ENCODE measurements around the gene KDM2A.
A peak's percentile ranks its signal among the peaks of the same experiment; 100 is the strongest.

The KDM2A gene

DNA sequence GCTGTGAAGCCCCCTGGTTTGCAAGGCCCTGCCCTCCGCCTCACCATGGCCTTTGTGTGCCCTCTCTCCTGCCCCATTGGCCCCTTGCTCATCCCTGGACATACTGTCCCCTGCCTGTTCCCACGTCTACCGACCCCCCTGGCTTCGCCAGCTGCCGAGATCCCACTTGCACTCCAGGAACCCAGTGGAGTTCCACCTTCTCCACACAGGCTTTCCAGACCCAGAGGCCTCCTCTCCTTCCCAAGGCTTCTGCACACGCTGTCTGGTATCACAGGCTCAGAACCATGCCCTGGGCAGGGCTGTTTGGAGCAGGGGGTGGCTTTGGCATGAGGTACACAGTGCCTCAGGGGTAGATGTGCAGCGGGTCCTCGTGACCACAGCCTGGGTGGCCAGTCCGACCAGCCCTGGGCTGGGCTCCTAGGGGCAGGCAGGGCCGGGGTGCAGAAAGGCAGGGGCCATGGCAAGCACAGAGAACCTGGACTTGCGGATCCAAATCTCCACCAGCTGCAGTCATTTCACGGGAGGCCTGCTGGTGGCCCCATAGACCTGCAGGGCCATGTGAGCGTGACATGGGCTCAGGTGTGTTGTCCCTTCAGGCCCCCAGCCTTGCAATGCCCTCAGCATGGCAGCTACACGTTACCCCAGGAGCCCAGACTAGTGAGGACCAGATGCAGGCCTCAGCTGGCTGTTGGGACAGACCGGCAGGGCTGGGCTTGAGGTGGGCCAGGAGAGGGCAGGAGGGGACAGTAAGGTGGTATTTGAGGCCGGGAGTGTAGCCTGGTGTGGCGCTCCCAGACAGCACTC is 156.7 kb downstream of the KDM2A start:
- DNase-seq, result peak; percentile 58

DNA sequence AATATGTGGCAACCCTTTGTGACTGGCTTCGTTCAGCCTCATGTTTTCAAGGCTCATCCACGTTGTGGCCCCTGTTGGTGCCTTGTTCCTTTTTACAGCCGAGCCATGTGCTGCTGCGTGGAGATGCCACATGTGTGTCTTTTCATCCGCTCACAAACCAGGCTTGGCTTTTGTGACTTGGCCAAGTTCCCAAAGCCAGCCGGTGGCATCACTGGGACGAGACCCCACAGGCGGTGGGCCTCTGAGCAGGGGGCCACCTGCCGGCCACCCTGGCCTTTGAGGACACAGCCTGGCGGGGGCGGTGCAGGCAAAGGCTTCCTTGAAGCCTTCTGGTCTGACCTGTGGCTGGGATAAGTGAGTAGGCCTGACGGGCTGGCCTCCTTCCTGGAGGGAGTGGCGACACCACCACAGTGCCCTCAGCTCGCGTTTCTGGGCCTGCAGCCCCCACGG is 157.7 kb downstream of the KDM2A start:
- DNase-seq, result peak; percentile 94

- peak; percentile 99 for DNase-seq
These were observed 158.3 kb downstream of the KDM2A start for GRCh38 chr11:67277231-67277961.

GRCh38 chr11:67278135-67278938 is 159.3 kb downstream of the KDM2A start:
- DNase-seq, result no peak

DNA sequence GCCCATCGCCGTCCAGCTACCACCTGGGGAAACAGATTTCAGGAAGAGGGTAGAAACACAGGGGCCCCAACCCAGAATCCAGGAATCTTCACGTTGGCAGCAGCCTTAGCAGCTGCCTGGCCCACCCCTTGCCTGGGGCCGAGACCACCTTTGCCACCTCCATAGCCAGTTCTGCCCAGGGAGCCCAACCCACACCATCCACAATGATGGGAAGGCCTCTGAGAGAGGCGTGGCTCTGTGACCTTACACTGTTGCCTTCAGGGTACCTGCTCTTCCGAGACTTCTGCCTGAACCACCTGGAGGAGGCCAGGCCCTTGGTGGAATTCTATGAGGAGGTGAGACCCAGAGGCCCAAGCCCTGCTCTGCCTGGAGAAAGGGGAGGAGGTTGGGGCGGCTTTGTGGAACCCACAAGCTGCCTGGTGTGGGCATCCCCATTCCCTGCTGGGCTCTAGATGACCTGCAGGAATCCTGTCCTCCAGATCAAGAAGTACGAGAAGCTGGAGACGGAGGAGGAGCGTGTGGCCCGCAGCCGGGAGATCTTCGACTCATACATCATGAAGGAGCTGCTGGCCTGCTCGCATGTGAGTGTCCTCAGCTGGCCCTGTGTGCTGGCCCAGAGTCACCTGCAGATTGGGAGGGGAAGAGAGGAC is 160.0 kb downstream of the KDM2A start:
- no peak for DNase-seq

GRCh38 chr11:67279589-67280340 is 160.7 kb downstream of the KDM2A start:
- DNase-seq, result no peak

DNA sequence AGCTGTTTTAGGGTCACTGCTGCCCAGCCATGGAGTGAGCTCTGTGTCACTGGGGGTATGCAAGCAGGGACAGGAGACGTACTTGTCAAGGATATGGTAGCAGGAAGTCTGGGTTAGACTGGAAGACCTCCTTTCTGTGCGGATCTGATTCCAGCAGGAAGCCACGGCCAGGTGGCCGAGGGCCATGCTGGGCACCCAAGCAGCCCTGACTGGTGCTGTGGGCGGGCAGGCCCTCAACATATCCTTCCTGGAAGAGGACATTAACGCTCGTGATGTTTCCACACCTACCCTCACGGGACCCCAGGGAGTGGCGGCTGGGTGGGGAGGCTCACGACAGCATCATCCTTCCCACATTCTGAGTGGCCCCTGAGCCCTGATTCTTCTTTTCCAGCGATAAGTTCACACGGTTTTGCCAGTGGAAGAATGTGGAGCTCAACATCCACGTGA is 161.3 kb downstream of the KDM2A start:
- no peak for DNase-seq

DNA sequence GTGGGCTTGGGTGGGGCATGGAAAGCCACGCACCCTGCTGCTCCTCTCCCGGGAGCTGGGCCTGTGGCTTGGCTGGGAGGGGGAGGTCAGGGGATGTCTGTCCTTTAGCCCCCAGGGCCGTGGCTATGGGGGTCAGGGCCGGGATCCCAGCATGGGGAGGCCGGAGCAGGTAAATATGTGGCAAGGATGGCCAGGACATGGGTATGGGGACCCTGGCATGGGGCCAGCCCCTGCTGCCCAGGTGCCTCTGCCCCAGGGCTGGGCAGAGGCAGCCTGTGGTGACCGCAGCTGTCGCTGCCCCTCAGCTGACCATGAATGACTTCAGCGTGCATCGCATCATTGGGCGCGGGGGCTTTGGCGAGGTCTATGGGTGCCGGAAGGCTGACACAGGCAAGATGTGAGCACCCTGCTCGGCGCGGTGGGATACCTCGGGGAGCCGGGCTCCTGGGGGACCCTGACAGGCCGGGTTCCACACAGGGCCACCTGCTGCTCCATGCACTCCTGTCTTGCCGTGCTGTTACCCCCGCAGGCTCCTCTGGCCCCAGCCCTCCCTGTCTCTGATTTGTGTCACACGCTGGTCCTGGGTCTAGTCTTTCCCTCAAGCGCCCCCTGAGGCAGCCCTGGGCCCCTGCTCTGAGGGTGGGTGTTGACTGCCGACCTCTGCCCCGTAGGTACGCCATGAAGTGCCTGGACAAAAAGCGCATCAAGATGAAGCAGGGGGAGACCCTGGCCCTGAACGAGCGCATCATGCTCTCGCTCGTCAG is 161.9 kb downstream of the KDM2A start:
- no peak for DNase-seq

- DNase-seq, result no peak
These were observed 162.6 kb downstream of the KDM2A start for GRCh38 chr11:67281552-67282150.

DNA sequence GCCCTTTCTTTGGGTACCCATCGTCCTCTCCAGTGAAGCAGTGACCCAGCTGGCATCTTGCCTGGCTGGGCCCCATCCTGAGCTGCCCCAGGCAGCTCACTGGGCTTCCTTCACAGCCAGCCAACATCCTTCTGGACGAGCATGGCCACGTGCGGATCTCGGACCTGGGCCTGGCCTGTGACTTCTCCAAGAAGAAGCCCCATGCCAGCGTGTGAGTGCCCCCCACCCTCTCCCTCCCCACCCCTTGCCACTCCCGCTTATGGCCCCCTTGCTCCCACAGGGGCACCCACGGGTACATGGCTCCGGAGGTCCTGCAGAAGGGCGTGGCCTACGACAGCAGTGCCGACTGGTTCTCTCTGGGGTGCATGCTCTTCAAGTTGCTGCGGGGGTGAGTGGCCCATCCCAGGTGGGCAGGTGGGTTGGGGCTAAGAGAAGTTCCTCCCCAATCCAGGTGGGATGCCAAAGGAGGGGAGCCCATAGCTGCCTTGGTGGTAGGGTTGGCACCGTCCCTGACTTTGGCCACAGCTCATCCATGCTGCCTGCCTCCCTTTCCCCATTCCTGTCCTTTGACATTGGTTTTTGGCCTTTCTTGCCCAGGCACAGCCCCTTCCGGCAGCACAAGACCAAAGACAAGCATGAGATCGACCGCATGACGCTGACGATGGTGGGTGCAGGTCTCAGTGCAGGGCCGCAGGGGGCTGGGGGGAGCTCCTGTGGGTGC is 163.3 kb downstream of the KDM2A start:
- no peak for DNase-seq

DNA sequence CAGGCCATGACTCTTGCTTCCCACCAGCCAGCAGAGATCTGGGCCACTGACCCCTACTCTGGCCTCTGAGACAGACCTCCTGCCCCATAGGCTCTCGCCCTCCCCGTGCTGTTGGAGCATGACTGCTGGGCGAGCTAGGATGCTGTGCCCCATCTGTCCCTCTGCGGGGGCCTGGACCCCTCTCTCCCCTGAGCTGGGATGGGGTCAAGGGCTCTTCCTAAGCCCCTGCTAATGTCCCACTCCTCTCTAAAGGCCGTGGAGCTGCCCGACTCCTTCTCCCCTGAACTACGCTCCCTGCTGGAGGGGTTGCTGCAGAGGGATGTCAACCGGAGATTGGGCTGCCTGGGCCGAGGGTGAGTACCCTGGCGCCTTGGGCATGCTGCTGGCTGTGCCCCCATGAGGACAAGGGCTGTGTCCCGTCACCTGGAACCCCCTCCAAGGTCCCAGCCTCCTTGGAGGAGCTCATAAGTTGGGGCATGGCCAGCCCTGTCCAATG is 163.9 kb downstream of the KDM2A start:
- DNase-seq, result no peak

DNA sequence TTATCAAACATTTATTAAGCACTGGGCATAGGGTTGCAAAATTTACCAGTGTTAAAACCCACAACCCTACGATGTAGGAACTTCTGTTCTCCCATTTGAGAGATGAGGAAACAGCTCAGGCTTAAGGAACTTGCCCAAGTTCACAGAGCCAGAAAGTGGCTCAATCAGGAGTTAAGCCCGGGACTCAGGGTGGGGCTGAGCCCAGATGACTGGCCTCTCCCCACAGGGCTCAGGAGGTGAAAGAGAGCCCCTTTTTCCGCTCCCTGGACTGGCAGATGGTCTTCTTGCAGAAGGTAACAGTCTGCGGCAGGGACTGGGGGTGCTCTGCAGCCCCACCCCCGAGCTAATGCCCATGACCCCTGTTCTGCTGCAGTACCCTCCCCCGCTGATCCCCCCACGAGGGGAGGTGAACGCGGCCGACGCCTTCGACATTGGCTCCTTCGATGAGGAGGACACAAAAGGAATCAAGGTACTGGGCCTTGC is 164.5 kb downstream of the KDM2A start:
- DNase-seq, result peak; percentile 70

DNA sequence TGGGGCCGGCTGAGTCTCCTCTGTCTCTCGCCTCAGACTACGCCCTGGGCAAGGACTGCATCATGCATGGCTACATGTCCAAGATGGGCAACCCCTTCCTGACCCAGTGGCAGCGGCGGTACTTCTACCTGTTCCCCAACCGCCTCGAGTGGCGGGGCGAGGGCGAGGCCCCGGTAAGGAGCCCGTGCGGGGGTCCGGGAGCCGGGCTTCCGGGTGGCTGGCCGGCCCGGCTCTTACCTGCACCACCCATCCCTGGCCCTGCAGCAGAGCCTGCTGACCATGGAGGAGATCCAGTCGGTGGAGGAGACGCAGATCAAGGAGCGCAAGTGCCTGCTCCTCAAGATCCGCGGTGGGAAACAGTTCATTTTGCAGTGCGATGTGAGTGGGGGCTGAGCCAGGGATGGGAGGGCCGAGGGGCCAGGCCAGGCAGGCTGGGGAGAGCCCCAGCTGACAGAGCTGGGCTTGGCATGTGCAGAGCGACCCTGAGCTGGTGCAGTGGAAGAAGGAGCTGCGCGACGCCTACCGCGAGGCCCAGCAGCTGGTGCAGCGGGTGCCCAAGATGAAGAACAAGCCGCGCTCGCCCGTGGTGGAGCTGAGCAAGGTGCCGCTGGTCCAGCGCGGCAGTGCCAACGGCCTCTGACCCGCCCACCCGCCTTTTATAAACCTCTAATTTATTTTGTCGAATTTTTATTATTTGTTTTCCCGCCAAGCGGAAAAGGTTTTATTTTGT is 165.9 kb downstream of the KDM2A start:
- no peak for DNase-seq

DNA sequence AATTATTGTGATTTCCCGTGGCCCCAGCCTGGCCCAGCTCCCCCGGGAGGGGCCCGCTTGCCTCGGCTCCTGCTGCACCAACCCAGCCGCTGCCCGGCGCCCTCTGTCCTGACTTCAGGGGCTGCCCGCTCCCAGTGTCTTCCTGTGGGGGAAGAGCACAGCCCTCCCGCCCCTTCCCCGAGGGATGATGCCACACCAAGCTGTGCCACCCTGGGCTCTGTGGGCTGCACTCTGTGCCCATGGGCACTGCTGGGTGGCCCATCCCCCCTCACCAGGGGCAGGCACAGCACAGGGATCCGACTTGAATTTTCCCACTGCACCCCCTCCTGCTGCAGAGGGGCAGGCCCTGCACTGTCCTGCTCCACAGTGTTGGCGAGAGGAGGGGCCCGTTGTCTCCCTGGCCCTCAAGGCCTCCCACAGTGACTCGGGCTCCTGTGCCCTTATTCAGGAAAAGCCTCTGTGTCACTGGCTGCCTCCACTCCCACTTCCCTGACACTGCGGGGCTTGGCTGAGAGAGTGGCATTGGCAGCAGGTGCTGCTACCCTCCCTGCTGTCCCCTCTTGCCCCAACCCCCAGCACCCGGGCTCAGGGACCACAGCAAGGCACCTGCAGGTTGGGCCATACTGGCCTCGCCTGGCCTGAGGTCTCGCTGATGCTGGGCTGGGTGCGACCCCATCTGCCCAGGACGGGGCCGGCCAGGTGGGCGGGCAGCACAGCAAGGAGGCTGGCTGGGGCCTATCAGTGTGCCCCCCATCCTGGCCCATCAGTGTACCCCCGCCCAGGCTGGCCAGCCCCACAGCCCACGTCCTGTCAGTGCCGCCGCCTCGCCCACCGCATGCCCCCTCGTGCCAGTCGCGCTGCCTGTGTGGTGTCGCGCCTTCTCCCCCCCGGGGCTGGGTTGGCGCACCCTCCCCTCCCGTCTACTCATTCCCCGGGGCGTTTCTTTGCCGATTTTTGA is 166.8 kb downstream of the KDM2A start:
- no peak for DNase-seq

DNA sequence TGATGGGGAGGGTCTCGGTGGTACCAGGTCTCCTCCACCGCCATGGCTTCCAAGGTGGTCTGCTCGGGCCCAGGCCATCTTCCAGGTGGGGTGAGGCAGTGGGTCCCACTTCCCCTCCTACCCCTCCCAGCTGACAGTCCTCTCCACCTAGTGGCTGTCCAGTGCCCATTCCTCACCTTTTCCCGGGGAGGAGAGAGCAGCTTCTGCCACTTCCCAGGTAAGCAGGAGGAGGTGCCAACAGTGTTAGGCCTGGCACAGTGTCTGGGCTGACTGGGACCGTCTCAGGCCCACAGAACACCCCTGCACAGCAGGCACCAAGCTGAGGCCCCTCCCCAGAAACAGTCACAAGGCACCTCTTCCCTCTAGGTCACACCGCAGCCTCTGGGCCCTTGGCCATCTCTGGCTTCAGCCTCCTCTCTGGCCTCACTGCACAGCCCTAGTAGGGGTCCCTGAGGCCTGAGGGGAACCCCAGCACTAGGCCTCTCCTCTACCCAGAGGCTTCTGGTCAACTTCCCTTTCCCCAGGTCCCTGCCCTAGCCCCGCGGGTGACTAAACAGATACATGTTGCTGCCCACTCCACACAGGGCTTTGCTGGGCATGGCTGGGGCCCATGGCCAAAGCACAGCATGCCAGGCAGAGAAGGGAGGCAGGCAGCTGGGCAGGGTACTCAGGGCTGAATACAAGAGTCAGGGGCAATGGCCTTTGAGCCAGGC is 167.7 kb downstream of the KDM2A start:
- peak; percentile 49 for DNase-seq

DNA sequence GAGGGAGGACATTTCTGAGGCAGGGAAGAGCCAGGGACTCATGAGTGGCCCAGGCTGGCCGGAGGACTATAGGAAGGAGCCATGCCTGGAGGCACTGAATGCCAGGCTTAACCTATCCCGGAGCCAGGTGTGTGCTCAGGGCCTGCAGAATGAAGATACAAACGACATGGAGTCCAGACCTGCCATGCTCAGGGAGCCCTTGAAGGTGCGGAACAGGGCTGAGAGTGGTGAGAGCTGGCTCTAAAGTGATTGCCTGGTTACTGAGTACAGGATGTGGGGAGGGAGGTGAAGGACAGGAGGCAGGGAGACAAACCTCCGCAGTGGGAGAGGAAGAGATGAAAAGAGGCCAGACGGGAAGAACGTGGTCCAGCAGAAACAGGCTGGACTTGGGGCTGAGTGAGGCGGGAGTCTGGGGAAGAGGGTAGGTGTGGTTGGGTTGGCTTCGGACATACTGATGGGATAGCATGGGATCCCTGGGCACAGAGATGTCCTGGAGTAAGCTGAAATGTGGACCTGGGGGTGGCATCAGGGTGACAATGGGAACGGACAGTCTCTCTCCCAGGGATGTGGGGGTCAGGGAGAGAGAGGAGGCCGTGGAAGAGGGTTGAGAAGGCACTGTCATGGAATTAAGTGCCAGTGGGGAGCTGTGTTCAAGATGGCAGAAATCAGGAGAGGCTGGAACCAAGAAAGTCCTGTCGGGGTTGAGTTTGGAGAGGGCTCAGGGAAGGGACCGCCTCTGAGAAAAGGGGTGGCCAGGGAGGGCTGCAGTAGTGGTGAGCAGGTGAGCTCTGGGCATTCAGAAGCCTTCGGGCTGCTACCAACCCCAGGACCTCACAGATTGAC is 168.5 kb downstream of the KDM2A start:
- DNase-seq, result peak; percentile 51

All from hematopoietic multipotent progenitor cell treated with erythropoietin and hydrocortisone succinate and interleukin-3 and kit ligand, for 6 days (in vitro differentiated cells).